OCI-LY3 (cell line): ENCODE results near the gene DGAT2.

Source experiments
- EZH2phosphoT487 ChIP-seq: fragments of 200-600 bp; shearing (Covaris generic); IDR thresholded peaks from 2 replicates; pipeline ENCODE4 v1.6.1; 2018; ENCODE audit warnings: antibody characterized with exemption, mixed run types, low read depth
- TF ChIP-seq, protein P1 (sequence below): fragments of 200-600, 300-600 bp; sonication (generic); IDR thresholded peaks from 2 replicates; pipeline ENCODE4 v1.5.1; 2014; ENCODE audit warnings: antibody characterized with exemption, low read length, low read depth

GRCh38 chr11:75722669-75723042, 45.9 kb upstream of the DGAT2 start:
- TF ChIP-seq, protein P1, sequence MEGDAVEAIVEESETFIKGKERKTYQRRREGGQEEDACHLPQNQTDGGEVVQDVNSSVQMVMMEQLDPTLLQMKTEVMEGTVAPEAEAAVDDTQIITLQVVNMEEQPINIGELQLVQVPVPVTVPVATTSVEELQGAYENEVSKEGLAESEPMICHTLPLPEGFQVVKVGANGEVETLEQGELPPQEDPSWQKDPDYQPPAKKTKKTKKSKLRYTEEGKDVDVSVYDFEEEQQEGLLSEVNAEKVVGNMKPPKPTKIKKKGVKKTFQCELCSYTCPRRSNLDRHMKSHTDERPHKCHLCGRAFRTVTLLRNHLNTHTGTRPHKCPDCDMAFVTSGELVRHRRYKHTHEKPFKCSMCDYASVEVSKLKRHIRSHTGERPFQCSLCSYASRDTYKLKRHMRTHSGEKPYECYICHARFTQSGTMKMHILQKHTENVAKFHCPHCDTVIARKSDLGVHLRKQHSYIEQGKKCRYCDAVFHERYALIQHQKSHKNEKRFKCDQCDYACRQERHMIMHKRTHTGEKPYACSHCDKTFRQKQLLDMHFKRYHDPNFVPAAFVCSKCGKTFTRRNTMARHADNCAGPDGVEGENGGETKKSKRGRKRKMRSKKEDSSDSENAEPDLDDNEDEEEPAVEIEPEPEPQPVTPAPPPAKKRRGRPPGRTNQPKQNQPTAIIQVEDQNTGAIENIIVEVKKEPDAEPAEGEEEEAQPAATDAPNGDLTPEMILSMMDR = no peak
- TF ChIP-seq EZH2phosphoT487 = no peak
